HG03575 (cell line): ENCODE results near the gene SIPA1L2.

Experiments
- ATAC-seq: cut with Tn5 transposase; IDR thresholded peaks from one replicate; pipeline ENCODE4 v1.9.1; 2021; ENCODE audit not compliant: unreplicated experiment, insufficient number of reproducible peaks, low FRiP score; ENCODE audit errors: extremely low read depth

SIPA1L2 gene

DNA sequence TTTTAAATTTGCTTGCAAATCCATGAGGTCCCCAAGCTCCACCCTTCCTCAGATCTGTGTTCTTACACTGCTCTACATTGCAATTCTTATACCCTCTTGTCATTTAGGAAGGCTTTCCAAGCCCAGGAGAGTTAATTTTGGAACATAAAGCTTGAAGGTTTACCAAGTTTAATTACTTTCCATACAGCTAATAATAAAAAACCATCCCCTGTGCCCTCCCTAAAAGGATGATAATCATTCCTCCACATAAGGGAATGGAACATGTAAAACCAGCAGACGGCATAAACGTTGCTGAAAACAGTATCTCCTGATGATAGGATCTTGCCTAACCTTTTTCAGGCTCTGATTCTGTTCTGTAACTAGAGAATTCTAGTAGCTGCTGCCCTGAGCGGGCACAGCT, 23.9 kb upstream of the SIPA1L2 start:
- ATAC-seq = no peak

GRCh38 chr1:232650845-232651244, 20.9 kb upstream of the SIPA1L2 start:
- ATAC-seq = no peak

DNA sequence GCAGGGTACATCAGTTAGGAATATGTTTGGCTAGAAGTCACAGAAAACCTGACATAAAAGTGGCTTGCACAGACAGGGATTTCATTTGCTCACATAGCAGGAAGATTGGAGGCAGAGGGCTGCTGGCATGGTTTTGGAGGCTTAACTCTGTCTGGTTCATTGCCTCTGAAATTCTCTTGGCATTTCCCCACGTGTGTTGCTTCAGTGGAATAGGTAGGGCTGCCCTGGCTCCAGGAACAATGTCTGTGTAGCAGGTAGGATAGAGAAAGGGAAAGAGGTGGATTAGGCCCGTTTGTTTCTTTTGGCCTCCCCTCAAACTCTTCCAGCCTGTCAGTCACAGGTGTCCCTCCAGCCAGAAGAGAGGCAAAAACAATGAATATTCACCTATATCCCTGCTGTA, 20.5 kb upstream of the SIPA1L2 start:
- no peak for ATAC-seq

DNA sequence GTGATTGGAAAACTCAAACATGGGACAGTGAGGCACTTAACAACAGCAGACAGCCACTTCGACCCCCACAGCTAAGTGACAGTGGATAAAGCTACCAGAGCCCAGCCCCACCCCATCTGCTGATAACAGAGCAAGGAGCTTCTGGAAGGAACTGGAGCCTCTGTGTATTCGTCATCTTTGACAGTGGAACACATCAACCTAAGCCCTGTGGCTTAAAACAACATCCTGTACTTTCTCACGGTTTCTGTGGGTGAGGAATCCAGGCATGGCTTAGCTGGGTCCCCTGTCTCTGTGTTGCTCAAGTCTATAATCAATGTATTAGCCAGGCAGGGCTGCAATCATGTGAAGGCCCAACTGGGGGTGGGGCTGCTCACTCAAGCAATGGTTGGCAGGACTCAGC, 18.4 kb upstream of the SIPA1L2 start:
- ATAC-seq = no peak

- no peak for ATAC-seq
These were observed 14.3 kb upstream of the SIPA1L2 start for GRCh38 chr1:232644209-232644608.

DNA sequence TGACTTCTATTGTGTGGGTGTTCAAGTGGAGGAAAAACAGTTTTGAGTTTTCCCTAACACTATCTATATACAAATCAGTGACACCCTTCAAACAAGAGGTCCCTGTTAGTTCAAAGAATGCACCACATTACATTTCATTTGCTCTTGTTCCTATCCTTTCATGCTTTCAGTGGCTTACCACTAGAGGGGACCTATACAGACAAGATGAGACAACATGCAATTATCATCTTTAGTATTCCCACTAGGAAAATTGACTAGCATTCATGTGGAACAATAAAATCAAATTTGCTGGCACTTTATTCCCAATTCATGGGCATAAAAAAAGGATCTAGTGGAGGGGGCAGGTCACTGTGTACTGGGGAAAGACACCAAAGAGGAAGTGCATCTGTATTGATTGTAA, 13.3 kb upstream of the SIPA1L2 start:
- ATAC-seq = no peak

DNA sequence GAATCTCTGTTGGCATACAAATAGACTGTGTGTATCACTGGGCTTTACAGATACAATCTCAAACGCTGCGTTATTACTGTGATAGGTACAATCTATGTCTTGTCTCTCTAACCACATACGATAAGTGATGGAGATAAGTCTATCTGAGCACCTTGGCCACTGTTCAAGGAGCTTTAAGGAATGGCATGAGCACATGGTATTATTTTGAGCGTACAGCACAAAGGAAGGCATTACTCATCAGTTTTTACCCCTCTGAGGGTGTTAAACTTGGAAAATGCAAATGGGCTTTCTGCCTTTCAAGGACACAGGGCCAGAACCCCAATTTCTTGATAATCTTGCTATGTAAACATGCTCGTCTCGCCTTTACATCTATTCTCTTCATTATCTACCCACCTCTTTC, 11.6 kb upstream of the SIPA1L2 start:
- ATAC-seq = no peak

- no peak for ATAC-seq
These were observed 6.9 kb upstream of the SIPA1L2 start for GRCh38 chr1:232636799-232637198.

DNA sequence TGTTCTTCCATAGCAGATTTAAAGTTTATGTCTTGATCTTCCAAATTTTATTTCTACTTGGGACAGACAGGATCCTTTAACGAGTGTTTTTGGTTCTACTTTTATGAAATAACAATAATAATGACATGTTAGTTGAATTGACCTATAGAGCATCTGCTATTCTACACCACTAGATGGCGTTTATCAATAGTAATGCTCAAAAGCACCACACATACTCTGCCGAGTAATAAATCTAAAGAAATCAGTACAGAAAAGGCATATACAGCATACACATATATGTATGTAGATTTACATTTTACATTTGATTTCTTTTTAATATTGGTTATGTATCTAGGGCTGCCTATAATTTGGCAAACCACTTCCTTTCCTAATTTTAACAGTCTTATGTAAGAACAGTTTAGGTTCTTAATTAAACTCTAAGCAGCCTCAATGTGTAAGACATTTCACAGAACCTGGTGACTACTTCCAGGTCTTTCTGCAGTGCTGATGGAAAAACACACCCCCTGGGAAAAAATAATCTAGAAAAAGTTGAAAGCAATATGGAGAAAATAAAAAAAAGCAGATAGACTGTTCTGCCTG, 5.9 kb upstream of the SIPA1L2 start:
- no peak for ATAC-seq

DNA sequence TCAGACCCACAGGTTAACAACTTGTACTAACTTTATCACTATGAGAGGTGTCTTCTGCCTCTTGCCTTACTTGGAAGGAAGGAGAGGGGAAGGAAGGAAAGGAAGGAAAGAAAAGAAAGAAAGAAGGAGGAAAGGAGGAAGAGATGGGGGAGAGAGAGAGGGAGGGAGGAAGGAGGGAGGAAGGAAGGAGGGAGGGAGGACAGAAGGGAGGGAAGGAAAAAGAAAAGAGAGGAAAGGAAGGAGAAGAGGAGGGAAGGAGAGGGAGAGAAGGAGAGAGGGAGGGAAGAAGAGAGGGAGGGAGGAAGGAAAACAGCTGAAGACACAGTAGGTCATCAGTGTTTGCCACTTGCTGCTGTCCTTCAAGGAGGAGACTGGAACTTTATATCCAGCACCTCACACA, 5.3 kb upstream of the SIPA1L2 start:
- ATAC-seq = no peak

DNA sequence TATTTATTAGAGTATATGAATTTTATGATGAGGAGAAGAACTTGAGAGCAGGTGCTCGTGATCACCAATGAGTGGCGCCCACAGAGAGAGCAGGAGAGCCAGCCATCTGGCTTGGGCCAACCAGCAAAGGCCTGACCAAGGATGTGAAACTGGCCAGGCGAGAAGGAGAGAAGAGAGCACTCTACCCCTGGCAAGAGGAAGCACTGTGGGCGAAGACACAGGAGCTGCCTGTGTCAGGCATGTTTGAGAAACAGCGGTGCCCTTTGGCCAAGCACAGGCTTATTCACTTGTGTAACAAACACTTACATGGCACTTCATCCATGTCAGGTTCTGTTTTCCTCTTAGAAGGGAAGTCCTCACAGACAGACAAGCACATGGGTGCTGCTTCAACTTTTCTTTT, 4.2 kb upstream of the SIPA1L2 start:
- ATAC-seq = no peak

GRCh38 chr1:232630894-232631195, 912 bp upstream of the SIPA1L2 start:
- ATAC-seq = no peak

- no peak for ATAC-seq
These were observed 485 bp downstream of the SIPA1L2 start for GRCh38 chr1:232629250-232630046.

DNA sequence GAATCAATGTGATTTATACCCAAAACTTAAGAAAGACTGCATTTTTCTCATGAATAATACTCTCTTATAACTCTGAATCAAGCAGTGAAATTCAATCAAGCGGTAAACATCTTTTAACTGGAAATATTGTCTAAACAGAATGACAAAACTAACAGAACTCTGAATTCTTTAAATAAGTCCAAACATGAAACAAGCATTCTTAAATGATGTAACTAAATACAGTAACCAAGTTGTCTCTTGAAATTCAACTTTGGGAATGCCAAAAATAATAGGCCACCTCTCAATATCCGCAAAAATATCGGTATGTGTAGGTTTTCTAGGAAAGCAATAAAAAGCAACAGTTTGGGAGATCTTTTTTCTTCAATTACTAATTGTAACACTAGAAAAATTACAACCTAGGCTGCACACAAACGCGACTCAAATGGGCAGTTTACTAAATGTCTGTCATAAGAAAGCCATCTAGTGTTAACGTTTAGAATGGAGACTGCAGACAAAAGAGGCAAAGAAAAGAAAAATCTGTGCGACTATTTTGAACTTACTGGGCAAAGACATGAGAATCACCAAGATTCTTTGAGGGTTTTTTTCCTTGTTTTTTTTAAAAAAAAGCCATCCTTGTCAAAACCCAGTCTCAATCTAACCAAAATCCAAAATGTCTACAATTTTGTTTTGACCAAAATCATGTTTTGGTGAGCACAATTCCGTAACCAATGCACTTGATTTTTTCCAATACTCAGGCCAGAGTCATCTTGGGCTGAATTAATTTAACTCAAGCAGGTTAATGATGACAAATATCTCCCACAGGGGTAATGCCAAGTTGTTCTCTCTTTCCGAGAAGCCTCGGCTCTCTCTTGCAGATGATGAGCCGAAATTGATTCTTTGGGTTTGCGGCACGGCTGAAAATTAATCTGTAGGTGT, 1.3 kb downstream of the SIPA1L2 start:
- no peak for ATAC-seq

DNA sequence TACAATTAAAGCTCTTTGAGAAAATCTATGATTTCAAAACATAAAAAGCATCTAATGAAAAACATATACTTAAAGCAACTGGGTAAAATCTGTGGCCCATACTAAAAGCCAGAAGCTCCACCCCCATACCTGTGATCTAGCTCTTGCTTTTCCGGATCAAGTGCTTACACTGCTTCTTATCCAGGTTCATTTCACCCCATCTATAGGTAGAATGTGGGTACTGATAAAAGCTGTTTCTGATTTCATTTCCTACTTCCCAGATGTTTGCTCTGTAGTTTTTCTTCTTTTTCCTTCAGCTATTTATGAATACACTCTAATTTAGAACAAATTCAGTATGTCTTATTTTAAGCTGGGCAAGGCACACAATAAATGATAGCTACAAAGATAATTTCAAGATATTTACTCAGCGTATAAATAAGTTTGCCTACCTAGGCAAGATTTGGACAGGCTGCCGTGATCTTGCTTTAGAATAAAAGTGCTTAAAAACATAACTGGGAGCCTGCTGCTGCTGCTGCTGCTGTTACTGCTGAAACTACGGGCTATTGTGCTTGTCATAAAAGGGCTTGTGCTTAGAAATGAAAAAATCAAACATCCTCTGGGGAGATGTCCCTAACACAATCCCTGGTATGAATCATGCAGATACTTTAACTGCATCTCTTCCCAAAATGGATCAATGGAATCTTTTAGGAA, 2.1 kb downstream of the SIPA1L2 start:
- no peak for ATAC-seq

- ATAC-seq = no peak
These were observed 2.8 kb downstream of the SIPA1L2 start for GRCh38 chr1:232627171-232627570.

- no peak for ATAC-seq
These were observed 3.5 kb downstream of the SIPA1L2 start for GRCh38 chr1:232626452-232626851.

DNA sequence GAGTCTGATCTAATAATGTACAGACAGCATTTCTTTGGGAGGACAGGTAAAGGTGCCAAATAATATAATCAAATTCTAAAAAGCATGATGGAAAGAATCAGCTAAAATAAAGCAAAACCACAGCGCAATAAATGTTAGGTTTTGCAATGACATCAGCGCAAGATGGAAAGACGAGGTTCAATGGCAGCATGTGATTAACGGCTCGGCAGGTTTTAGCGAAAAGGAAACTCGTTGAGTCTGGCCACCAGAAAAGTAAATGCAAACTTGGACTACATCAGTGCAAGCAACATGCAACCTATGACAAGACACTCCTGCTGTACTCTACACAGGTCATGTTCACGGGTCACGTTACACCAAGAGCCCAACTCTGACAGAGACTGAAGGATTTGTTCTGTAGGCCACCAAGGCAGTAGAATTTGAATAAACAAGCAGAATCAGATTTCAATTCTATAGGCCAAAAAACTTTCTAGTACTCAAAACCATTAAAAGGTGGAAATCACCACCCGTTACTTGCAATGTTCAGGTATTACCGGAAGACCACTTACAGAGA, 4.5 kb downstream of the SIPA1L2 start:
- ATAC-seq = no peak

DNA sequence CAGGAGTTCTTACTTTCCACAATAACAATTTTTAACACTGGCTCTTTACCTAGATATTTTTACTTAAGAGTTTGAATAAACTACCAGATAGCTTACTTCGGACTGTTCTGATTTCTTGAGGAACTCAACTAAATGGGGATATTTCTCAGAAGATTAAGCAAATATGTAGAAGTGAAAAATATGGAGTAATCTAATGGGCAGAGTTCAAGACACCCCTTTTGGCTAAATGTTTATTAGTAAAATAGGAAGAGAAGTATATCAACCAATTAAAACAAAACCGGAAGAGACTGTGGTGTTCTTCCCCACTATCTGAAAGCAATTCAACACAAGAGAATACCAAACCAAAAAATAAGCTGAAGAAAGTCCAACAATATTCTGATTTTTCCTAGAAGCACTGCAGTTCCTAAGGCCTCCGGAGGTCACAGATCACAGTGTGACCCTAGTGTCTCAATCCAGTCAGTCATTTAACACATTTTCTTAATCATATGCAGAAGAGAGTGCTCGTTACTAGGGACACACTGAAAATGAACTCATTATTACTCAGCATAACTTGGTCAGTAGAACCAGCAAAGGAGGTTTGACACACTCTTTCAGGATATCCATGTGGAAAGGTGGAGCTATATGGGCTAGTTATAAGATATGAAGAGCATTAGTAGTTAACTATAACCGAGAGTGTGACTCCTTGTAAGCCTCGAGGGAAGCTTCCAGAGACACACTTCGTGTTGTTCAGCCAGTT, 5.2 kb downstream of the SIPA1L2 start:
- no peak for ATAC-seq
